Caco-2 (cell line): ENCODE measurements around the gene PRKAA1. TPM values are rescaled to one million over a fixed set of nuclear protein-coding genes. Genes with fewer than 3 reads are reported as not detected.
A peak's percentile ranks its signal among the peaks of the same experiment; 100 is the strongest.
"Not testable (repeated sequence)": the region's sequence is repeated elsewhere in the genome, so short reads cannot be mapped to it uniquely, and the experiment has no call there.

Experiments
- BruUV-seq: library from RNA; stranded (reverse); fragments of 400-500 nt; replicated peaks from 2 replicates; lab custom pipeline; 2021; lab: Mats Ljungman, UMichigan
- CTCF ChIA-PET: fragments of 300-600 bp; sonication (Branson Sonifier 250); formaldehyde crosslinking; loops from one replicate; lab custom pipeline; 2022; ENCODE audit warnings: antibody characterized with exemption; lab: Charles Lee
- POLR2A ChIA-PET: fragments of 300-600 bp; sonication (Branson Sonifier 250); formaldehyde crosslinking; loops from one replicate; lab custom pipeline; 2022; ENCODE audit warnings: antibody characterized with exemption; lab: Charles Lee
- DNase-seq, 2 experiments: peaks; one replicate each; pipeline versions ENCODE4 v3.0.0 to v3.0.0-alpha.2; 2020 to 2022
- H3K27me3 ChIP-seq: replicated peaks from 2 replicates; pipeline ENCODE4 v1.6.0; 2011; ENCODE audit warnings: low read length; ENCODE audit not compliant: control insufficient read depth, insufficient read depth
- H3K36me3 ChIP-seq: 2 replicates; pipeline ENCODE4 v1.5.1; 2011; ENCODE audit warnings: low read length; ENCODE audit not compliant: control insufficient read depth, insufficient read depth
- H3K4me1 ChIP-seq: fragments of 250-450 bp; sonication (Bioruptor Pico); 2 replicates; pipeline ENCODE4 v1.5.1; 2020; ENCODE audit warnings: mild to moderate bottlenecking
- H3K4me3 ChIP-seq: 2 replicates; pipeline ENCODE4 v1.5.1; 2011; ENCODE audit warnings: low read depth, mild to moderate bottlenecking, control low read depth, low read length
- H3K9me3 ChIP-seq: fragments of 250-450 bp; sonication (Bioruptor Pico); 2 replicates; pipeline ENCODE4 v1.5.1; 2020; ENCODE audit warnings: mild to moderate bottlenecking, moderate library complexity
- H3K27ac Mint-ChIP-seq: one replicate; pipeline ENCODE4 v1.8.0; 2022; ENCODE audit warnings: mixed read lengths; ENCODE audit not compliant: unreplicated experiment
- H3K27me3 Mint-ChIP-seq: one replicate; pipeline ENCODE4 v1.8.0; 2022; ENCODE audit warnings: mixed read lengths; ENCODE audit not compliant: insufficient read depth, unreplicated experiment
- H3K36me3 Mint-ChIP-seq: one replicate; pipeline ENCODE4 v1.8.0; 2022; ENCODE audit warnings: mild to moderate bottlenecking, mixed read lengths; ENCODE audit not compliant: insufficient read depth, unreplicated experiment
- H3K4me1 Mint-ChIP-seq: one replicate; pipeline ENCODE4 v1.8.0; 2022; ENCODE audit warnings: low read depth, mixed read lengths; ENCODE audit not compliant: unreplicated experiment
- H3K4me3 Mint-ChIP-seq: one replicate; pipeline ENCODE4 v1.8.0; 2022; ENCODE audit warnings: mild to moderate bottlenecking, moderate library complexity, mixed read lengths; ENCODE audit not compliant: unreplicated experiment
- H3K9me3 Mint-ChIP-seq: one replicate; pipeline ENCODE4 v1.8.0; 2022; ENCODE audit warnings: mixed read lengths; ENCODE audit not compliant: unreplicated experiment
- intact Hi-C: fragments of 100-400 bp; cut with micrococcal nuclease; formaldehyde crosslinking; loops from one replicate; pipeline ENCODE4 v1.10.0; 2022; ENCODE audit not compliant: unreplicated experiment
- total RNA-seq: library from RNA; stranded (reverse); gene quantifications from 2 replicates; pipeline ENCODE4 v1.2.3, GENCODE V29; 2022
- TF ChIP-seq, protein P1 (sequence below), 2 experiments: fragments of 200-600 bp in 1 of 2; IDR thresholded peaks; 1 replicate in 1 of 2; 2 replicates in 1 of 2; pipeline versions ENCODE4 v1.5.1 to v1.8.0; 2011 to 2022; ENCODE audit warnings: antibody characterized with exemption in 1 of 2, control low read depth in 1 of 2, inconsistent platforms in 1 of 2, low read depth in 1 of 2, low read length in 1 of 2, mild to moderate bottlenecking in 1 of 2, moderate library complexity in 1 of 2; ENCODE audit not compliant: insufficient read depth in 1 of 2, severe bottlenecking in 1 of 2, unreplicated experiment in 1 of 2

The PRKAA1 gene
- total RNA-seq, 1 experiment from 2014 or later, result 64.6 TPM

DNA sequence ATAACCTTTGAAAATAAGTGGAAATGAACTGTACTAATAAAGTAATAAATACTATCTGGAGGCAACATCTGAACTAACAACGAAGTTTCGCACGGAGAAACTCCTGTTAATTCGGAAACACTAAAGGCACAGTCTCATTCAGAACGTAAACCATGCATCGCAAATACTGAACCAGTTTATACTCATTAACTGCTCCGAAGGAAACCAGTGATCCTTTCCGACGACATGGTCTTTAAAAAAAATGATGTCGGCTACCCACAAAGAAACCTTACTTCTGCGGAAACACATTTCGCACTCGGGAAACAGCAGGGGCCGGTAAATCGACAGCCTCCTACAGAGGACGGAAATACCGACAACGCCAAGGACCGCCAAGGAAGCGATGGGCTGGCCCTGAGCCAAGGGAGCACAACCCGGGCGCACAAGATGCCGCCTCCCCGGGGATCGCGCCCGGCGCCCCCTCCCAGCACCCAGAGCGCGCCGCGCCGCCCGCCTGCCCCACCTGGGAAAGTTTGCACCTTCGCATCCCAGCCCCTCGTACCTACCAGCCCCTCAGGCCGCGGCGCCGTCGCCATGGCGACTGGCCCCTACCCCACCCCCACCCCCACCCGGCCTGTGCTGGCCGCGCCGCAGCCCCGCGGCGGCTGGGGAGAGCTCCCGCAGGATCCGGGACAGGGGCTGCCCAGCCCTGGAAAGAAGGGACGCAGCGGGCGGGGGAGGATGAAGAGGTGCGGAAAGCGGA is 732 bp downstream of the PRKAA1 start:
- TF ChIP-seq, protein P1, sequence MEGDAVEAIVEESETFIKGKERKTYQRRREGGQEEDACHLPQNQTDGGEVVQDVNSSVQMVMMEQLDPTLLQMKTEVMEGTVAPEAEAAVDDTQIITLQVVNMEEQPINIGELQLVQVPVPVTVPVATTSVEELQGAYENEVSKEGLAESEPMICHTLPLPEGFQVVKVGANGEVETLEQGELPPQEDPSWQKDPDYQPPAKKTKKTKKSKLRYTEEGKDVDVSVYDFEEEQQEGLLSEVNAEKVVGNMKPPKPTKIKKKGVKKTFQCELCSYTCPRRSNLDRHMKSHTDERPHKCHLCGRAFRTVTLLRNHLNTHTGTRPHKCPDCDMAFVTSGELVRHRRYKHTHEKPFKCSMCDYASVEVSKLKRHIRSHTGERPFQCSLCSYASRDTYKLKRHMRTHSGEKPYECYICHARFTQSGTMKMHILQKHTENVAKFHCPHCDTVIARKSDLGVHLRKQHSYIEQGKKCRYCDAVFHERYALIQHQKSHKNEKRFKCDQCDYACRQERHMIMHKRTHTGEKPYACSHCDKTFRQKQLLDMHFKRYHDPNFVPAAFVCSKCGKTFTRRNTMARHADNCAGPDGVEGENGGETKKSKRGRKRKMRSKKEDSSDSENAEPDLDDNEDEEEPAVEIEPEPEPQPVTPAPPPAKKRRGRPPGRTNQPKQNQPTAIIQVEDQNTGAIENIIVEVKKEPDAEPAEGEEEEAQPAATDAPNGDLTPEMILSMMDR (IDR thresholded peaks at IDR 0.05; ENCODE audit: insufficient read depth in 1 of 2, low read depth in 1 of 2, low read length in 1 of 2, severe bottlenecking in 1 of 2, unreplicated experiment in 1 of 2), result no peak
- no peaks in the 10 kb centered on the region for H3K36me3 ChIP-seq
- ChIA-PET CTCF (interaction anchor here (0.6 to 1.1 kb wide), 3 partner anchors 9 to 22 kb away, joined by 3 to 4 read pairs (median 3); no protein-coding TSS in a partner anchor), POLR2A (interaction anchor here (0.6 to 1.6 kb wide), 3 partner anchors 13 to 850 kb away, joined by 3 to 6 read pairs (median 5); no protein-coding TSS in a partner anchor)
- Mint-ChIP-seq H3K4me3 (peak overlapping the region; percentile 89), H3K9me3 (no peaks in the 10 kb centered on the region), H3K27ac (peak overlapping the region; percentile 86), H3K36me3 (peaks cover 19% of the 10 kb centered on the region), H3K4me1 (peaks cover 25% of the 10 kb centered on the region), H3K27me3 (no peaks in the 10 kb centered on the region)
- H3K4me3 ChIP-seq, result peak overlapping the region; percentile 67
- DNase-seq, result peak in 1 of 2 experiments; percentile 65
- peaks cover 23% of the 10 kb centered on the region for H3K4me1 ChIP-seq
- H3K9me3 ChIP-seq, result no peaks in the 10 kb centered on the region
- intact Hi-C loops, result loop anchor here (1.0 kb wide), 4 partner anchors 13 to 82 kb away; partner anchors contain the start of gene TTC33
- no peaks in the 10 kb centered on the region for H3K27me3 ChIP-seq
- TSS peak; percentile 37 for BruUV-seq

DNA sequence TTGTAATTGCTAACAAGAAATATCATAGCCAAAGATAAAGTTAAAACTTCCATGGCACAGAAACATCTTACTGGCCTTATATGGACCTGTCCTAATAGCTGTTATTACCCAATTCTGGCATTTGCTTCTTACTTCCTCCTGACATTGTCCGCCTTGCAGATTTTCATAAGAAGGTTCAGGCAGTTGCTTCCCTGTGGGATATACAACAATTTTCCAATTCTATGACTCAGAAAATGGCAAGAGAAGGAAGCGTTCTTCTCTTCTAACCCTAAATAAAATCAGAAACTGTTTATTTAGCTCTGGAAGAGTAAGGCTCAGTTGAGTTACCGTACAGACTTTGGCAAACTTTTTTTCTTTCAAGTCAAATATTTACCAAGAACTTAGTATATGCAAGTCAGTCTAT is 1.7 kb downstream of the PRKAA1 start:
- H3K4me3 Mint-ChIP-seq, result peak overlapping the region; percentile 89
- Histone ChIP-seq H3K36me3 (no peaks in the 10 kb centered on the region), H3K4me3 (peak overlapping the region; percentile 67), H3K9me3 (no peaks in the 10 kb centered on the region), H3K4me1 (peaks cover 25% of the 10 kb centered on the region), H3K27me3 (no peaks in the 10 kb centered on the region)
- intact Hi-C loops, result no loop called here
- no peak for DNase-seq
- CTCF ChIA-PET, result interaction anchor here (0.7 kb wide), 1 partner anchor 12 kb away, joined by 3 read pairs; no protein-coding TSS in a partner anchor
- H3K9me3 Mint-ChIP-seq, result no peaks in the 10 kb centered on the region
- H3K4me1 Mint-ChIP-seq, result peaks cover 19% of the 10 kb centered on the region
- no TSS peak for BruUV-seq
- no peak overlapping the region for H3K27ac Mint-ChIP-seq
- POLR2A ChIA-PET, result no interaction called here
- peaks cover 19% of the 10 kb centered on the region for H3K36me3 Mint-ChIP-seq
- TF ChIP-seq, protein P1 (IDR thresholded peaks at IDR 0.05; ENCODE audit: insufficient read depth in 1 of 2, low read depth in 1 of 2, low read length in 1 of 2, severe bottlenecking in 1 of 2, unreplicated experiment in 1 of 2), result no peak
- no peaks in the 10 kb centered on the region for H3K27me3 Mint-ChIP-seq

DNA sequence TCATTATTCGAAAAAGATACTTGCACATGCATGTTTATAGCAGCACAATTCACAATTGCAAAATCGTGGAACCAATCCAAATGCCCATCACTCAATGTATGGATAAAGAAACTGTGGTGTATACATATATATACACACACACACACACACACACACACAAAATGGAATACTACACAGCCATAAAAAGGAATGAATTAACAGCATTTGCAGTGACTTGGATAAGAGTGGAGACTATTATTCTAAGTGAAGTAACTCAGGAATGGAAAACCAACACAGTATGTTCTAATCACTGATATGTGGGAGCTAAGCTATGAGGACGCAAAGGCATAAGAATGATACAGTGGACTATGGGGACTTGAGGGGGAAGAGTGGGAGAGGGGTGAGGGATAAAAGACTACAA is 3.3 kb downstream of the PRKAA1 start:
- H3K36me3 ChIP-seq, intact Hi-C loops, DNase-seq, H3K4me3 ChIP-seq, H3K4me3 Mint-ChIP-seq, CTCF ChIA-PET, H3K27ac Mint-ChIP-seq, POLR2A ChIA-PET, H3K9me3 ChIP-seq, H3K27me3 Mint-ChIP-seq, H3K27me3 ChIP-seq, H3K9me3 Mint-ChIP-seq, BruUV-seq: not testable (repeated sequence)
- Mint-ChIP-seq H3K36me3 (peaks cover 19% of the 10 kb centered on the region), H3K4me1 (peaks cover 25% of the 10 kb centered on the region)
- H3K4me1 ChIP-seq, result peaks cover 34% of the 10 kb centered on the region

DNA sequence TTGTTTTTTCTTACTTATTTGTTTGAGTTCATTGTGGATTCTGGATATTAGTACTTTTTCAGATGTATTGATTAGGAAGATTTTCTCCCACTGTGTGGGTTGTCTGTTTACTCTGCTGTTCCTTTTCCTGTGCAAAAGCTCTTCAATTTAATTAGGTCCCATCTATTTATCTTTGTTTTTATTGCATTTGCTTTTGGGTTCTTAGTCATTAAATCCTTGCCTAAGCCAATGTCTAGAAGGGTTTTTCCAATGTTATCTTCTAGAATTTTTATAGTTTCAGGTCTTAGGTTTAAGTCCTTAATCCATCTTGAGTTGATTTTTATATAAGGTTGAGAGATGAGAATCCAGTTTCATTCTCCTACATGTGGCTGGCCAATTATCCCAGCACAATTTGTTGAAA is 3.8 kb downstream of the PRKAA1 start:
- H3K9me3 Mint-ChIP-seq, DNase-seq, CTCF ChIA-PET, H3K4me3 ChIP-seq, H3K9me3 ChIP-seq, H3K36me3 ChIP-seq, BruUV-seq, POLR2A ChIA-PET, intact Hi-C loops, H3K27me3 ChIP-seq, H3K27ac Mint-ChIP-seq, H3K4me3 Mint-ChIP-seq, H3K27me3 Mint-ChIP-seq: not testable (repeated sequence)
- peaks cover 19% of the 10 kb centered on the region for H3K36me3 Mint-ChIP-seq
- peaks cover 28% of the 10 kb centered on the region for H3K4me1 Mint-ChIP-seq
- H3K4me1 ChIP-seq, result peaks cover 32% of the 10 kb centered on the region

DNA sequence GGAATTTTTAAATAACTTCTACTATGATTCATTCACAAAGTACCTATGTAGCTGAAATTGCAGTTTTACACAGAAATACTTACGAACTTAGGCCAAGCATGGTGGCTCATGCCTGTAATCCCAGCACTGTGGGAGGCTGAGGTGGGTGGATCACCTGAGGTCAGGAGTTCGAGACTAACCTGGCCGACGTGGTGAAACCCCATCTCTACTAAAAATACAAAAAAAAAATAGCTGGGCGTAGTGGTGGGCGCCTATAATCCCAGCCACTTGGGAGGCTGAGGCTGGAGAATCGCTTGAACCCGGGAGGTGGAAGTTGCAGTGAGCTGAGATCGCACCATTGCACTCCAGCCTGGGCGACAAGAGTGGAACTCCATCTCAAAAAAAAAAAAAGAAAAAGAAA is 5.5 kb downstream of the PRKAA1 start:
- POLR2A ChIA-PET, intact Hi-C loops: not testable (repeated sequence)

More for the DNA sequence above, 5.5 kb downstream of the PRKAA1 start:
- CTCF ChIA-PET, BruUV-seq, H3K36me3 ChIP-seq, DNase-seq, H3K4me3 ChIP-seq, H3K4me3 Mint-ChIP-seq, H3K27me3 Mint-ChIP-seq, H3K27me3 ChIP-seq, H3K9me3 ChIP-seq, H3K27ac Mint-ChIP-seq, H3K9me3 Mint-ChIP-seq: not testable (repeated sequence)
- peaks cover 30% of the 10 kb centered on the region for H3K36me3 Mint-ChIP-seq
- H3K4me1 Mint-ChIP-seq, result peaks cover 25% of the 10 kb centered on the region
- peaks cover 28% of the 10 kb centered on the region for H3K4me1 ChIP-seq
